ENCODE measurements around the gene PDGFC.

PDGFC gene

DNA sequence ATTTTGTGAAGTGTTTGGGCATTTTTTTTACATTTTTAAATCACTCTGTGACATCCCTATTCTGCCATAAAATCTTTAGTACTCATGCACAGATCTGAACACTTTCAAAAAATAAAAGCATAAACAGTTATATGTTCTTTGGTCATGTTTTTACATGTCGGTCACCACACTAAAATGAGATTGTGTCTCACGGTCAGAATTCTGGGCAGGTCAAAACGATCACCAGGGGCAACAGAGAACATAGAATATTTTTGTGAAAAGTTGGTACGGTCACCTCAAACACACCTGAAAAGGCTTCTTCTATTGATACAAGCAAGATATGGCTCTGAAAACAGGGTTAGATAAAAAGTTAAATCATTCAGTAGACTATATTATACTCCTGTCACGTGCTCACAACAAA is 189.1 kb downstream of the PDGFC start:
- DNase-seq (ENCODE audit: low spot score): no peak

DNA sequence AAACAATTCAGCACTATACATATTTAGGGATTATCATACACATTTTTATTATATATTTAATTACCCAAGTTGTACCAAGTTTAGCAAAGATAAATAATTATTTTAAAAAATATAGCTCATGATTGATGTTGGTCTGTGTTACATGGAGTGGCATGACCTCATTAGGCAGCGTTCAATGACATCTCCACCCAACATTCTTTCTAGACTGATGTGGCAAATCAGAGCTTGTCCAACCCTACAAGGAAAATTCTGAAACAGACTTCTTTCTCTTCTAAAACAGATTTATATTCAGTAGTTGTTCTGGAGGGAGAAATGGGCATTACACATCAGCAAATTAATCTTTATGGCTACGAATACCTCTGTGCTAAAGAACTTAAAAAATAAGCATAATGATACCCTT is 189.7 kb downstream of the PDGFC start:
- peak; percentile 24 for DNase-seq (ENCODE audit: low spot score)

DNA sequence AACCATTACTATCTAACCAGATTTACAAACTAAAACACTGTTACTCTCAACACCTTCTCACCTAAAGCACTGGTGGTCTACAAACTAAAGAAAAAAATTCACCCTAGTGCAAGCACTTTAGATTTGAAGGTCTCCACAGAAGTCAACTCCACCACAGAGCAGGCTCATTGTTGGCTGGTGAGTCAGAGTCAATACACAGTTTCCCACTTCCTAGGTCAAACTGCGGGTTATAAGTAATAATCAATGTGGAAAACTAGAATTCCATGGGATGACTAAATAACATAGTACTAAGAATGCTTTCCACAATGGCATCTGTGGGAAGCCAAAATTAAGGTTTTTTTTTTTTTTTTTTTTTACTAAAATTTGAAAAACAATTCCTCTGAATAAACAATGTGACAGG is 191.8 kb downstream of the PDGFC start:
- peak; percentile 56 for DNase-seq (ENCODE audit: low spot score)

DNA sequence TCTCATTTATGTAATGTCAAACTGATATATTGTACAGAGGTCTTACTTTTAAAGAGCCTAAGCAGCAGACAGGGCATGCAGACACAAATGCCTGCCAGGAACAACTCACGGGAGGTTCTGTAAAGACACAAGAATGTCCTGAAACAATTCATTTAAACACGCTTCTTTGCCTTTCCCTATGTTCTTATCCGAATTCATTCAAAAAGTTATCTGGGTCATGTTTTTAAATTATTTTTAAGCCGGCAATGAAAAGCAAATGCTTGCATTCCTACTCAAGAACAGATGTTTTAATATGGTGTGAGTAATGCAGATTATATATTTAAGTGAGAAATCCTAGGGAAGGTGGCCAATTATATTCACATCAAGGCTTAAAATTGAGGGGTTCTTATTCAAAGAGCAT is 192.6 kb downstream of the PDGFC start:
- DNase-seq (ENCODE audit: low spot score): no peak

DNA sequence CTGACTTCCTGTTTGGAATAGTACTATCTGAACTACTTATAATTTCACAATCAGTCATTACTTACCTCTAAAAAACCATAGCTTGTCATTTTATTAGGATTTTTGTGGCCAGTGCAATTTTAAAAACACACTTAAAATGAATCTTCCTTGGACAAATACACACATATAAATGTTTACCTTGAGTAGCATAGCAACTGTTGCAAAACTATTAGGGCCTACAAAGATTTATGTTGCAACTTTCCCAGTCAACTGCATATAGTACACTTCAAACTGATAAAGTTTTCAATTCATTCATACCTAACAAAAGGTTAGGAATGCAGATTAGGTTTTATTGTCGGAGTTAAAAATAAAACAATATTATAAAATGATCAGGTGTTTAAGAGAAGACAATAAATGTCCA is 193.0 kb downstream of the PDGFC start:
- peak; percentile 6 for DNase-seq (ENCODE audit: low spot score)

DNA sequence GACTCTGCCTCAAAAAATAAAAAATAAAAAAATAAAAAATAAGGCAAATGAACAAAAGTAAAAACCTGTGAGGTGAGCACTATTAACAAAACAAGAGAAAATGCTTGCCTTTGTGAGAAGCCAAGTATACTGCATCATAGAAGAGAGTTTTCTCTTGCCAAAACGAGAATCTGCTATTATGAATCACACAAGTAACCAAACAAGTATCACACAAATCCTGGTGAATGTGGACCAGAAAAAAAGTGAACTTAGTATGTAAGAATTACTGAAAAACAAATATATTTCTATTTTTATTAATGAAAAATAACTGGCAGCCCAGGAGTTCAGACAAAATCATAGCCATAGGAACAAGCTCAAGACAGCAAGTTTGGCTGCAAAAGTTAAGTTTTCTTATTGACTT is 193.5 kb downstream of the PDGFC start:
- DNase-seq (ENCODE audit: low spot score): no peak

DNA sequence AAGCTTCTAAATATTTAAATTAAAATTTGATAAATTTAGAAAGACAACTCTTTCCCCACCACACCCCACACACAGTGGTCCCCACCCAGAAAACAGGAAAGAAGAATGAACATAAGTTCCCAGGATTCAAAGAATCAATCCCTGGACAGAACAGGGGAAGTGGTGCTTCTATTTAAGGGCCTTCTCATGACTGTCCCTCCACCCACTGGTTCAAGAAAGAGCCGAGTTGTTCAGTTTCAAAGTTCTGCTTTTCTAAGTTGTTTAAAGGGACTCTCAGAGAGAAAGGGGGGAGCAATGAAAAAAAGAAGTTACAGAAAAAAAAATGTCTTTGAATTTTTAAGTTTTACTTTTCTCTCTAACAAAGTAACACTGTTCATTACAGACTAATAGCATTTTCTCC is 195.8 kb downstream of the PDGFC start:
- no peak for DNase-seq (ENCODE audit: low spot score)

DNA sequence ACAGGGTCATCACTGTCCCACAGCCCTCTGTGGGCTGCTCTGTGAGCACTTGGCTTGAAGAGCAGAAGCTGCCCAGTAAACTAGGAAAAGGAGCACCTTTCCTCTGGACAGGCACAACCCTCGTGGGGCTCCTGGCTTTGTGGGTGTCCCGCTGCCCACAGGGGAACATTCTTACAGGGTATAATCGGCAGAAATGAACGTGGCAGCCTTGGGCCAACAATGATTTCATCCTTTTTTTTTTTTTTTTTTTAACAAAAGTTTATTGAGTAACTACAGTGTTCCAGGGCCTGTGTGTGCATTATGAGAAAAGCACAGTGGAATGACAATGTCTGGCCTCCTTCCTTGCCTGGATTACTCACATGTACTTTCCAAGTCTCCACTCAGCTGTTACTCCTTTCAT is 197.2 kb downstream of the PDGFC start:
- peak; percentile 62 for DNase-seq (ENCODE audit: low spot score)

DNA sequence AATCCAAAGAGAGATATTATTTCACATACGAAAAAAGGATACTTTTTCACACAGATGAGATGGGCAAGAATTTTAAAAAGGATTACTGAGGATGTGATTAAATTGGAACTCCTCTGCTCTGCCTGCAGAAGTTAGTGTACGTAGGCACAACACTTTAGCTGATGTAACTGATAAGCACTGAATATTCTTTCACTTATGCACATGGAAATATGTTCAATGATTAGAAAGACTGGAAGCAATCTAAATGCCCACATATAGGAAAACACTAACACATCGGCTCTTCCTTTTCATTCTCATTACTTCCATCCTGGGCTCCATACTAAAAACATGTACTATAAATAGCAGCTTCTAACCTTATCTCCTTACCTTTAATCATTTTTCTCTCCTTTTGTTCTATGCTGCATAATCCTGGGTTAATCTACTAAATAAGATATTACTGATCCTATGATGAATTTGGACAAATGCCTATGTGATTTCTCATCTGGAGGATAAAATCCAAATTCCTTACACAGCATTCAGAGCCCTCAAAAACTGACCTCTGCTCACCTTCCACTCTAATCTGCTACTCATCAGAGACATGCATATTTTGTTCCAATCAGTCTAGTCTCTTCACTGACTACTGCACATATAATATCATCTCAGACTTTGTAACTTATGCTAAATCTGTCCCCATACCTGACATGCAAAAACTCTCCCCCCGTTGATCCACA is 197.8 kb downstream of the PDGFC start:
- DNase-seq (ENCODE audit: low spot score): no peak

DNA sequence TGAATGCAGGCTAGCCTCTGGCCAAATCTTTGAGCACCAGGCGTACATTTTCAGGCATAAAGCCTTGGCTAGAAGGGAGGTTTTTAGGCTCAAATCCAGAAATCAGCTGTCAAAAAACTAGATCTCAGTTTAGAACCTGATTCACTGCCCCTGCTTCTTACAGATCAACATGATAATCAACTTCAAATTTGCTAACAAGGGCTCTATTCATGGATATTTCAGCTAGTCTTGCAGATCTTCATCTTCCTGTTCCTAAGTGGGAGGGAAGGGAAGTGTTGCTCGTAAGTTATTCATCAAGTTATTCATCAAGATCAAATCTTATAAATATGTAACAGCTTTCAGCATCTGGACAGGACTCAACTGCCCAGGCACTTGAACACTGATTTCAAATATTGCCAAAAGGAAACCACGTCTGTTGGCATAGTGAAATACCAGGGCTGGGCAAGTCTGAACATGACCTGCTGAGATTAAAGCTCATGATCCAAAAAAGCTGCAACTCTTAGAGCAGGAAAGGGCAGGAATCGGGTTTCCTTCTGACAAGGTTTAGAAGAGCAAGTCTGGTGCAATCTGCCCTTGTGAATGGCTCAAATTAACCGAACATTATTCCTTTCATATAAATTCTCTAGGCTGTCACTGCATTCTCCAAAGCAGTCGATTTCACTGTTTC is 200.3 kb downstream of the PDGFC start:
- DNase-seq (ENCODE audit: low spot score): peak; percentile 39

DNA sequence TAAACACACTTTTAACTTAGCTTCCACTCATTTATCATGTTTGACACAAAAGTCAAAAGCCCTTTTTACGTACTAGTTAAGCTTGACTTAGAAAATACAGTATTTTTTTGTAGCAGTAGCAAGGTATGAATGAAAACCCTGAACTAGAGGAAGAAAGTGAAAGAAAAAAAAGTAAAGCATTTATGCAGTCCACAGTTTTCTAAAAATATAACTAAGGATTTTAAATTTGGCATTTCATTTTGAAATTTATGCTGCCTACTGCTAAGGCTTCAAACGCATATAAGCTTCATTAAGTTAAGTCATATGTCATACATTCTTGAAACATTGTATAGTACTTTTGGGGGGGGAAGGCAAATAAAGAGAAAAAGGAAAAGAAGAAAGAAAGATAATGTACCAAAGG is 201.5 kb downstream of the PDGFC start:
- no peak for DNase-seq (ENCODE audit: low spot score)

DNA sequence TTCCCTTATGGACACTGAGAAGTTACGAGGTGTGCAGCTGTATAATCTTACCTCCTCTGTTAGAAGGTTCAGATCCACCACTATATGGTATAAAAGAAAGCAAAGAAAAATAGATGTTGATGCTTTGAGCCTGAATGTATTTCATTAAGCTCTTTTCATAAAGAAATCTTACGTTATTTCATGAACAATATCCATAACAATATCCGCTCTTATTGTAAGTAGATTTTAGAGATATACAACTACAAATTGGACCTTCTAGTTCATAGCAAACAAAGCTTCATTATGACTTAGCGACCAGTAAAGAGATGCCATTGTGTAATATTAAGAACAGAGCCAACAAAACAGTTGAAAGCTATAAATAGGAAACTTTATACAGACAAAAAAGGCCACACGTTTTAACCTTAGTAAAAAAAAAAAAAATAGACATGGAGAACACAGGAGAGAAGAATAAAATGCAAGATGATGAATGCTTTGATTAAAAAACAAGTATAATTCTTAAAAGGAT is 203.6 kb downstream of the PDGFC start:
- DNase-seq (ENCODE audit: low spot score): no peak

DNA sequence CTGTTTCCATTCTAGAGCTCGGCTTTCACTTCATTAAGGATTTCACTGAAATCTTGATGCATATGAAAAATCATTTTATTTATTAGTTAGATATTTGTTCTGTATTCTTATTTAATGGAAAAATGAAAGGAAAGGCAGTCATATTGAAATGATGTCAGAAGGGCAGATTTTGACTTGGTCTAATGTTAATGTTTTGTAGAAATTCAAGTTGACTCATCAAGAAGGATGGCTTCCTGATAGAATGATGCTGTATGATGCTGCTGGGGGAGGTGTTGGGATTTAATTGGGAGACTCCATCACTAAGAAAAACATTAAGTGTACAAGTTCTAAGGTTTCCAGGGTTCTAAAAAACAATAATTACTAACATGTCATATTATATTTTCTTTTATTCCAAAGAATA is 204.8 kb downstream of the PDGFC start:
- no peak for DNase-seq (ENCODE audit: low spot score)

DNA sequence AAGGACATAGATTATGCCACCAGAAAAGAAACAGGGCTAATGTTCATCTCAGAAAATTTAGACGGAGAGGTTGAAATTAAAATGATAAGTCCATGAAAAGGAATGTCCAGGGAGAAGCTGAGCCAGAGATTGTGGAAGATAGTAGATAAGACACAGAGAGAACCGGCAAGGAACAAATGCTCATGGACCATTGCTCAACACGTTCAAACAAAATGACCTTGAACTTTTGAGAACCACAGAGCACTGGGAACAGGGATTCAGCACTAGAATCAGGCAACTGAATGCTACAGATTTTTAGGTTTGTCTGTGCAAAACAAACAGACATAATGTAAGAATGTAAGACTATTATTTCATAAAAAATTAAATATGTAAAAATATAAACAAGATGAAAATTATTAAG is 206.3 kb downstream of the PDGFC start:
- no peak for DNase-seq (ENCODE audit: low spot score)

DNA sequence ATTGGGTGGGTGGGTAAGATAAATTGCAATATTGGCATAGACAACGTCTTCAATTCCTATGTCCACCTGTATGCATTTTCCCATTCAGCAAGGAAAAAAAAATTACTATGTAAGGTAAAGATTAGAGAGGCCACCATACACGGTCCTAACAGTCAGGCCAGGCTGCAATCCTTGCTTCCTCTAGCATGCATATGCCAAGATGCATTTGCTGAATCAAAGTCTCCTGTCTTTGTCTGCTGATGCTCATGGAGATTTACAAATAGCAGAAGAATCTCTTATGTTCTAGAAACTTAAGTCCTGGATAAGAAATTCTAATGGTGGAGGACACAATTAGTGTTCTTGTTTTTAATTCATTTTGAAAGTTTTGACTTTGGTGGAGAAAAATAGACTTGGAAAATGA is 206.8 kb downstream of the PDGFC start:
- DNase-seq (ENCODE audit: low spot score): no peak

DNA sequence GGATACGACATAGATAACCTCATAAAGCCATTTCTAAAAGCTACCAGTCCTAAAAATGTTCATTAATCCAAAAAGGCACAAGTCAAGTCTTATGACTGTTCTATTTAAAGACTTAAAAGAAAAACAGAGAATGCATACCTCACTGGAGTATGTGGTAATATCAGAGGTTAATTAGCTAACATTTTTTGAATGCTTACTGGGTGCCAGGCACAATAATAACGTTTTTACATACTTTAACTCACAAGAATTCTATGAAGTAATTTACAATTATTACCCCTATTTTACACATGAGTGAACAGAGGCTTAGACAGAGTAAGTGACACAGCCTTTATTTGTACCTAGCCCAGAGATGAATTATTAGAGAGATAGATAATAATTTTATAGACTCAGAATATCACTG is 207.5 kb downstream of the PDGFC start:
- DNase-seq (ENCODE audit: low spot score): peak; percentile 29

DNA sequence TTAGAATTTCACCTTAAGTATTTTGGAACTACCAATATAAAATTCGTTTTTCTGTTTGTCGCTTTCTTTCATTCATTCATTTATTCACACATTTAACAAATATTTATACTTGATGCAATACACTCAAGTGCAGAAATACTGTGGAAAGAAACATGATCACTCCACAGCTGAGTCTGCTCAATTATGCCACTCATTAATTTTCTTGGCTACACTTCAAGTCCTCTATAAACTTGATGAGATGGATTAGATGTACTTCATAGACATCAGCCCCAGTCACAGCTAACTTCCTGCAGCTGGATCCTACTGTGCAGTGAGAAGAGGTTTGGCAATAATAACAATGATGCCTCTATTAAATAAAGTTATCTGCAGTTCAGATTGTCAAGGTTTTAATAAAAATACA is 208.1 kb downstream of the PDGFC start:
- no peak for DNase-seq (ENCODE audit: low spot score)

DNA sequence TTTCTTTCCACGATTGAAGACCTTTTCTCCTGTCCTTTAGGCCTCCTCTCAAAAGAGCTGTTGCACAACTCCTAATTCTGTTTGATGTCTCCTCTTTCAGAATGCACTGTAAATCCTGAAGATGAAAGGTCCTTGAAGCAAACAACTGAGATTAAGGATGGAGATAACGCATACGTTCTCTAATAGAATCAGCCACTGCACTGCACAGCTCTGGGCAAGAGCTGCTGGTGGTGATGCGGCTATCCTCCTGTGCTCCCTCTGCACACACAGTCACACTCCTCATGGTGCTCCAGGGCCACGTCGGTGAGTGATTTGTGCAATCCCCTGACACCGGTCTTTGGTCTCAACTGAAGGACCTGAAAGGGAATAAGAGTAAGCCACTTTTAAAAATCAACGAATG is 208.7 kb downstream of the PDGFC start:
- no peak for DNase-seq (ENCODE audit: low spot score)

DNA sequence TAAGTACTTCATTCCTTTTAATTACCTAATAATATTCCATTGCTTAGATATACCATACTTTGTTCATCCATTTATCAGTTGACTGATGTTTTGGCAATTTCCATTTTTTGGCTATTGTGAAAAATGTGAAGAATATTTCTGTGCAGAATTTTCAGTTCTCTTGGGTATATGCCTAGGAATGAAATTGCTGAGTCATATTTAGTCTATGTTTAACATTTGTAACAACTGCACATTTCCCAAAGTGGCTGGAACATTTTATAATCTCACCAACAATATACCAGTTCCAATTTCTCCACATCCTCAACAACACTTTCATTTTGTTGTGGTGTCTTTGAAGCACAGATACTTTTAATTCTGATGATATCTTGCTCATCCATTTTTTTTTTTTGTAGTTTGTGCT is 215.5 kb downstream of the PDGFC start:
- DNase-seq (ENCODE audit: low spot score): no peak

DNA sequence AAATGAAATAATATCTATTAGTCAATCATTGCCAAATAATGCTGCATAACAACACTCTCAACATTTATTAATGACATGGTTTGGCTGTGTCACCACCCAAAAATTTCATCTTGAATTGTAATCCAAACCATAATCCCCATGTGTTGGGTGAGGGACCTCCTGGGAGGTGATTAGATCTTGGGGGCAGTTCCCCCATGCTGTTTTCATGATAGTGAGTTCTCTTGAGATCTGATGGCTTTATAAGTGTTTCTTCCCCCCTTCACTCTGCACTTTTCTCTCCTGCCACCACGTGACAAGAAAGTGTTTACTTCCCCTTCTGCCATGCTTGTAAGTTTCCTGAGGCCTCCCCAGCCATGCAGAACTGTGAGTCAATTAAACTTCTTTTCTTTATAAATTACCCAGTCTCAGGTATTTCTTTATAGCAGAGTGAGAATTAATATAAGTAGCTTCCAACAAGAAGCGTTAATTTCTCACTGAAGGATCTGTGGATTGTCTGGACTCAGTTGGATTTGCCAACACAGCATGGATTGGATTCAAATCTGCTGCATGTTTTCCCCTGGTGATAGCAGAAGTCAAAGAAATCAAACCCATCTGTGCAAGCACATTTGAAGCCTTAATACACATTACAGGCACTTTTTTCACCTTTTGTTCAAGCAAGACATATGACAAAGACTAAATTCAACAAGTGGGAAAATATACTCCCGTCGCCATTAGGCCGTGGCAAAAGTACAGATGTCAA is 216.6 kb downstream of the PDGFC start:
- DNase-seq (ENCODE audit: low spot score): no peak

DNA sequence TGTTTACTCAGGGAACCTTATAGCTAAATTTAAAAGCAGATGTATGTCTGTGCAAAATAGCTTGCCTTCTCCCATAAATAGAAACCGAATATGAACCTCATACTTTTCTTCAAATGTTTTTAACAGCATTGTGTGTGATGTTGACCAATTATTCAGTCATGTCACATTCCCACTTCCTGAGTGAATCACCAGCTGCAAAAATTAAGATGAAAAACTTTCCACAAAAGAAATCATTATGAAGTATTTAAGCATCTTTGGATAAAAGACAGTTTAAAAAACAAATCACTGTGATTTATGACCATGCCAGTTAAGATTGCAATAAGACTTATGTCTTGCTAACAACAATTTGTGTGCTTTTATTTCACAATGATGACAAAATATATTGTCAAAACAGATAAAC is 220.1 kb downstream of the PDGFC start:
- peak; percentile 54 for DNase-seq (ENCODE audit: low spot score)

DNA sequence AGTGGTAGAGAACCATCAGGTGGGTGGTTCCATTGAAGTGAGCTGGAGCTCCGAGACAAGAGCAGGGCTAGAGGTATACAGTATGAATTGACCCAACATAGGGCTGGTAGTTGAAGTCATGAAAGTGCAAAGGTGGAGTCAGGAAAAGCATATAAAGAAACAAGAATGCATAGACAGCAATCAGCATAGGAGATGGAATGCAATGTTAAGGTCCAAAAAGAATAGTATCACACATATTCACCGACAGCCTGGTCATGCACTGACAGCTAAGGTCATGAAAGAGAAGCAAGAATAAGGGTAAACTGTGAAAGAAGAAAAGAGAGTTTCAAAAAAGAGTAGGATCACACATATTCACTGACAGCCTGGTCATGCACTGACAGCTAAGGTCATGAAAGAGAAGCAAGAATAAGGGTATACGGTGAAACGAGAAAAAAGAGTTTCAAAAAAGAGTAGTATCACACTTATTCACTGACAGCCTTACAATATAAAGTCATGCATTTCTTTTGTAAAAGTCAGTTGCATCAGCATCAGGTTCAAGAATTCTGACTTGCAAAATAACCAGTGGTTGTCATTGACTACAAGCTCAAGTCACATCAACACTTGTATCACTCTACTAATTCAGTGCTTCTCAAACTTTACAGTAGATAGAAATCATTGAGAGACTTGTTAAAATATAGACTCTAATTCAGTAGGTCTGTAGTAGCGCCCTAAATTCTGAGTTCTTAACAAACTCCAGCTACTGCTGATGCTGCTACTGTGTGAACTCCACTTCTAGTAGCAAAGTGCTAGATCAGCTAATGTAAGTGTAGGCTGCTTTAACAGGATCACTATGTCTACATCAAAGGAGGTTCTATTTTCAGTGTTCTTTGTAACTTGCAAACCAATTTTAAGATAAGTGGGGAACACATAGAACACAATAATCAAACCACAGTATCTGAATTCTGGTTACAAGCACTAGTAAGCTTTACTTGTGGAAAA is 221.9 kb downstream of the PDGFC start:
- no peak for DNase-seq (ENCODE audit: low spot score)
